Measurements from ENCODE around the gene TBX15.

DNA sequence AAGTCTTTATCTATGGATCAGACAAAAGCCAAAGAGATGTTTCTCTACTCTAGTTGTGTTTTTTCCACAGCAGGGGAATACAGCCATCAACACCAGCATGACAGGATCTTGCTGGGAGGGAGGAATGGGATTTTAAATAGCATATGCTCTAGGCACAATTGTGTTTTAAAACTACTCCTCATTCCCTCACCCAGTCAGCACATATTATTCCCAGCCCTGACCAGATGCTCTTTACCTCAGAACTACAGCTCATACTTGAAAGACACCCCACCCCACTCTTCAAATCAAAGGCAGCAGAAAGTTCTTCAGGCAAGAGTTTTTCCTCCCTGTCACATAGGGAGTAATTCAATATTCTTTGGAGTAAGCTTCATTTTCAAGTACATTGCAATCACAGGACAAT, 46.2 kb upstream of the TBX15 start:
- TF ChIP-seq, protein P1, sequence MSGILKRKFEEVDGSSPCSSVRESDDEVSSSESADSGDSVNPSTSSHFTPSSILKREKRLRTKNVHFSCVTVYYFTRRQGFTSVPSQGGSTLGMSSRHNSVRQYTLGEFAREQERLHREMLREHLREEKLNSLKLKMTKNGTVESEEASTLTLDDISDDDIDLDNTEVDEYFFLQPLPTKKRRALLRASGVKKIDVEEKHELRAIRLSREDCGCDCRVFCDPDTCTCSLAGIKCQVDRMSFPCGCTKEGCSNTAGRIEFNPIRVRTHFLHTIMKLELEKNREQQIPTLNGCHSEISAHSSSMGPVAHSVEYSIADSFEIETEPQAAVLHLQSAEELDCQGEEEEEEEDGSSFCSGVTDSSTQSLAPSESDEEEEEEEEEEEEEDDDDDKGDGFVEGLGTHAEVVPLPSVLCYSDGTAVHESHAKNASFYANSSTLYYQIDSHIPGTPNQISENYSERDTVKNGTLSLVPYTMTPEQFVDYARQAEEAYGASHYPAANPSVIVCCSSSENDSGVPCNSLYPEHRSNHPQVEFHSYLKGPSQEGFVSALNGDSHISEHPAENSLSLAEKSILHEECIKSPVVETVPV (CRISPR knock-in tag; IDR thresholded peaks at IDR 0.05) = no peak
- TF ChIP-seq ZFP30 (CRISPR knock-in tag; IDR thresholded peaks at IDR 0.05) (no peak), ESRRG (CRISPR knock-in tag; IDR thresholded peaks at IDR 0.05) (no peak), CSDC2 (CRISPR knock-in tag; IDR thresholded peaks at IDR 0.05) (no peak), ZC3H10 (CRISPR knock-in tag; IDR thresholded peaks at IDR 0.05) (no peak), ARNTL (CRISPR knock-in tag; IDR thresholded peaks at IDR 0.05; ENCODE audit: borderline replicate concordance, low read depth) (no peak), TCF4 (CRISPR knock-in tag; IDR thresholded peaks at IDR 0.05; ENCODE audit: borderline replicate concordance) (no peak)
- TF ChIP-seq, protein P2, sequence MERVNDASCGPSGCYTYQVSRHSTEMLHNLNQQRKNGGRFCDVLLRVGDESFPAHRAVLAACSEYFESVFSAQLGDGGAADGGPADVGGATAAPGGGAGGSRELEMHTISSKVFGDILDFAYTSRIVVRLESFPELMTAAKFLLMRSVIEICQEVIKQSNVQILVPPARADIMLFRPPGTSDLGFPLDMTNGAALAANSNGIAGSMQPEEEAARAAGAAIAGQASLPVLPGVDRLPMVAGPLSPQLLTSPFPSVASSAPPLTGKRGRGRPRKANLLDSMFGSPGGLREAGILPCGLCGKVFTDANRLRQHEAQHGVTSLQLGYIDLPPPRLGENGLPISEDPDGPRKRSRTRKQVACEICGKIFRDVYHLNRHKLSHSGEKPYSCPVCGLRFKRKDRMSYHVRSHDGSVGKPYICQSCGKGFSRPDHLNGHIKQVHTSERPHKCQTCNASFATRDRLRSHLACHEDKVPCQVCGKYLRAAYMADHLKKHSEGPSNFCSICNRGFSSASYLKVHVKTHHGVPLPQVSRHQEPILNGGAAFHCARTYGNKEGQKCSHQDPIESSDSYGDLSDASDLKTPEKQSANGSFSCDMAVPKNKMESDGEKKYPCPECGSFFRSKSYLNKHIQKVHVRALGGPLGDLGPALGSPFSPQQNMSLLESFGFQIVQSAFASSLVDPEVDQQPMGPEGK (CRISPR knock-in tag; IDR thresholded peaks at IDR 0.05; ENCODE audit: borderline replicate concordance) = no peak
